ENCODE results near the gene PRTFDC1. TPM values are rescaled to one million over a fixed set of nuclear protein-coding genes. Genes with fewer than 3 reads are reported as not detected.
A peak's percentile ranks its signal among the peaks of the same experiment; 100 is the strongest.

PRTFDC1 gene
- total RNA-seq, 1 donor from 2014 or later = 15.9 TPM

GRCh38 chr10:24908793-24909423, 43.5 kb downstream of the PRTFDC1 start:
- DNase-seq (ENCODE audit: low spot score) = peak; percentile 28

DNA sequence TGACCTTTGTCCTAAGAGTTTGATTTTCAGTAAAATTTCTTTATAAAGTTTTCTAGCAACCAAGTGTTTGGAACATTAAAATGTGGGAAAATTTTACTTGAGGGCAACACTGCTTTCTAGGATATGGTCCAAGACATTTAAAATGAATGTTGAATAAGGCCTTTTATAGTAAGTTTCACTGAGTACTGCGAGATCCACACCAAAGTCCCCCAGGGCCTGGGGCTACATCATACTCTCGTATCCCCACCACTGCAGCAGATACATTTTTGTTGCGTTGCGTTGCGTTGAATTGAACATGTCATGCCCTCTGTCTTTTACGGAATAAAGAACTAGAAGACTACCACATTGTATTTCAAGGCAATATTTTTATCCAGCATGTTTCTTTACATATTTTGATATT, 44.5 kb downstream of the PRTFDC1 start:
- DNase-seq (ENCODE audit: low spot score) = no peak

DNA sequence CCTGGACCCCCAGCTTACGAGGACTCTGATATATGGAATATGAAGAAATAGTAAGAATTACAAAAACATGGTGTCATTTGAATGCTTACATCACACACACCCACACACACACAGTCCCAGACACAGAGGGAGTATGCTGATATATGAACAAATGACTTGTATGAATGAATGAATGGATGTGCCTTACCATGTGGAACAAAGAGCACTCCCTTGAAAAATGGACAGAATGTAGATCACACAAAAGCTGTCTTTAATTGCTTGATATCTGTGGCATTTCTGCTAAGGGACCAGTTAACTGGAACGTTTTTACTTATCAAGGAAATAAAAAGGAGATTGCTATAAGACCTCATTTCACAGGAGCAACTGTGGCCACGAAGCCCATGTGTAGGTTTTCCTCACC, 46.0 kb downstream of the PRTFDC1 start:
- DNase-seq (ENCODE audit: low spot score) = no peak

- no peak for DNase-seq (ENCODE audit: low spot score)
Observed at GRCh38 chr10:24904824-24905223, 47.6 kb downstream of the PRTFDC1 start.

DNA sequence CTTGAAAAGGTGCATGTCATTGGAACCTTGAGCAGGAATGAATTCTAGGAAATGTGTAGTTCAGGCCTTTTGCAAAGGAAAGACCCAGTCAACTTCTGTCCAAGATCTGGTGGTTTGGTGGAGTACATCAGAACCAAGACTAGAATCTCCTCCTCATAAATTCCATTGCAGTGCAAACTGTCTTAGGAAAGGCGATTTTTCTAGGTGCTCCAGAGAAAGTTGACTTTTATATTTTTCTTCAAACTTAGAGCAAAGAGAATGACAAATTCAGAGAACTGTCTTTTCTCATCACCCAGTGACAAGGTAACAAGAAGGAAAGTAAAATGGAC, 50.0 kb downstream of the PRTFDC1 start:
- no peak for DNase-seq (ENCODE audit: low spot score)

DNA sequence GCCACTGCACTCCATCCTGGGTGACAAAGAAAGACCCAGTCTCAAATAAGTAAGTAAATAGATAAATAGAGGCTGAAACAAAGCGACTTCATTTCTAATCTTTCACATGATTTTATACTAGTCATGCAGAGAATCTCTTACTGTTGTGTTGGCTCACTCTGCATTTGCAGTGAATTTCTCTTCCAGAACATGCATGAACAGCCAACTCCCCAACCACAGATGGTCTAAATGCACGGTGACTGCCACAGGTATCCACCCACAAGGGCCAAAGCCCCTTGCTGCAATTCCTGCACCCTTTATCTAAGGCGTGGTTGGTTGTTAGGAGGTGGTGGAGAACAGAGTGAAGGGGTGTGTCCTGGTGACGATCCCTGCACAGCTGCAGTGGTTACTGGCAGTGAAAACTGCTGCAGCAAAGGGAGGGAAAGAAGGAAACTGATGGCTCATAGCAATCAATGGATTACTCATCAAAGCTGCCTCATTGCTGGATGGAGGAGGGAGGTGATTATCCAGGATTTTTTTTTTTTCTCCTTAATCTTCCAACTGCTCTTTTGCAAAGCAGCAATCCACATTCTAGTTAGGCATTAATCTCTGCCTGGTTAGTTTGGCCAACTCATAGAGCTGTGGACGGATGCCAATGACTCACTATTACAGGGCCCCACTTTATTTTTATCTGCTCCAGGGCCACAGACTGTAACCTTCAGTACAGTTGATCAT, 50.6 kb downstream of the PRTFDC1 start:
- DNase-seq (ENCODE audit: low spot score) = peak; percentile 84

- DNase-seq (ENCODE audit: low spot score) = peak; percentile 48
Observed at GRCh38 chr10:24900888-24901685, 51.3 kb downstream of the PRTFDC1 start.

GRCh38 chr10:24899571-24899970, 52.8 kb downstream of the PRTFDC1 start:
- no peak for DNase-seq (ENCODE audit: low spot score)

GRCh38 chr10:24898501-24898900, 53.9 kb downstream of the PRTFDC1 start:
- no peak for DNase-seq (ENCODE audit: low spot score)

DNA sequence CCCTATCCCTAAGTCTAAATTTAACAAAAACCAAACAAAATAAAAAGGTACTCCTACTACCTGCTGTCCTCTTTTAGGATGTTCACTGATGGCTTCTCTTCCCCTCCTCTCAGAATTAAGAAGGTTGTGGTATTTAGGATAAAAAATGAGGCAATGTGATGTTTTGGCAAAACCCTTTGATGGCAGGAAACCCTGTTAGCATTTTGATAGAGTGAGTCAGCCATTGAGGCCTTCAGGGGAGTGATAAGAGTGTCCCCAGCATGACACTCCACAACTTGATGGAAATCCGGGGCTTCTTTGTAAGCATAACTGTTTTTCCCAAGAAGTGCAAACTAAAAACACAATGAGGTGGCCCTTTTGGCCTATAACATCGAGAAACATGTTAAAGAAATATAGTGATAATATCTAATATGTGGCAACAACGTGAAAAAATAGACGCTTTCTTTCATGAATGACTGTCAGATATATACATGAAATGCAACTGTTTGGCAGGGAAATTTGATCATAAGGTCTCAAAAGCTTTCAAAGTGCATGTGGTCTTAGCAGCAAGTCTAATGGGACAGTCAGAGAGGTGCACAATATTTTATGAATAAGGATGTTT, 55.0 kb downstream of the PRTFDC1 start:
- peak; percentile 56 for DNase-seq (ENCODE audit: low spot score)

DNA sequence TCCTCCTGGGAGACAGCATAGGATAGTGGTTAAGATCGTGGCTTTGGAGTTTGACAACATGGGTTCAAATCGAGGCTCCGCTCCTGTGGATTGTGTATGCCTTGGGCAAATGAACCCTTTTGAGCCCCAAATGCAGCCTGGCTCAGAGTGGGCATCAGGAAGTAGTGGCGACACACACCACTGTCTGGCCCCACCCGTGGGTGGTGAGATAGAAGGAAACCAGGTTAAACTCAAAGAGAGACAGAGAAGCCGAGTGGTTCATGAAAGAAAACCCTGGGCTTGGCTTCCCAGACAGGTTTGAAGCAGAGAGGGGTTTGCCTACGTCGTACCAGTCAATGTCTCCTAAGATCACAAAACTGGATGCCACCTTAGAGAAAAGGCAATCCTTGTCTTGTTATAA, 57.7 kb downstream of the PRTFDC1 start:
- DNase-seq (ENCODE audit: low spot score) = no peak

GRCh38 chr10:24894309-24894708, 58.1 kb downstream of the PRTFDC1 start:
- no peak for DNase-seq (ENCODE audit: low spot score)

DNA sequence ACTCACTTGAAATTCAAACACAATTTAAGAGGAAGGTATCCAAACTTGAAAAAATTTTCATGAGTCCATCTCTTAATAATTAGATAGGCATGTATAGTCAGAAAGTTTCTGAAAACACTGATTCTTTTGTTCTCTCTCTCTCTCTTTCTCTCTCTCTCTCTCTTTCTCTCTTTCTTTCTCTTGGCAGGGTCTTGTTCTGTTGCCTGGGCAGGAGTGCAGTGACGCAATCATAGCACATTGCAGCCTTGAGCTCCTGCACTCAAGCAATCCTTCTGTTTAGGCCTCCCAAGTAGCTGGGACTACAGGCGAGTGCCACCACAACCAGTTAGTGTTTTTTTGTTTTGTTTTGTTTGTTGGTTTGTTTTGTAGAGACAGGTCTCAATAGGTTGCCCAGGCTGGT, 59.3 kb downstream of the PRTFDC1 start:
- no peak for DNase-seq (ENCODE audit: low spot score)

GRCh38 chr10:24891823-24892222, 60.6 kb downstream of the PRTFDC1 start:
- no peak for DNase-seq (ENCODE audit: low spot score)

GRCh38 chr10:24889639-24890038, 62.8 kb downstream of the PRTFDC1 start:
- no peak for DNase-seq (ENCODE audit: low spot score)

- no peak for DNase-seq (ENCODE audit: low spot score)
Observed at GRCh38 chr10:24887855-24888231, 64.6 kb downstream of the PRTFDC1 start.

DNA sequence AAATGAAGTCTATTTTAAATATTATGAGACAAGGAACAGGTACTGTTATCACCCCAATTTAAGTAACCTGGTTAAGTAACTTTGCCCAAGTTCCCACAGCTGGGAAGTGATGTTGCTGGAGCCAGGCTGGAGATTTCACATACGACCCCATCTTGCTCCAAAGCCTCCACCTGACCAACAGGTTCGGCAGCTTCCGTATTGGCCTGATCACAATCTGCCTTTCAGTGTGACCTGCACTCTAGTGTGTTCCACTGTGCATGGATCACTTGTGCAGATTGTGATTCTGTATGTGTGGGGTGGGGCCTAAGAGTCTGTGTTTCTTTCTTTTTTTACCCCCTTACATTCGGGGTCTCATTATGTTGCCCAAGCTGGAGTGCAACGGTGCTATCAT, 66.1 kb downstream of the PRTFDC1 start:
- DNase-seq (ENCODE audit: low spot score) = no peak

DNA sequence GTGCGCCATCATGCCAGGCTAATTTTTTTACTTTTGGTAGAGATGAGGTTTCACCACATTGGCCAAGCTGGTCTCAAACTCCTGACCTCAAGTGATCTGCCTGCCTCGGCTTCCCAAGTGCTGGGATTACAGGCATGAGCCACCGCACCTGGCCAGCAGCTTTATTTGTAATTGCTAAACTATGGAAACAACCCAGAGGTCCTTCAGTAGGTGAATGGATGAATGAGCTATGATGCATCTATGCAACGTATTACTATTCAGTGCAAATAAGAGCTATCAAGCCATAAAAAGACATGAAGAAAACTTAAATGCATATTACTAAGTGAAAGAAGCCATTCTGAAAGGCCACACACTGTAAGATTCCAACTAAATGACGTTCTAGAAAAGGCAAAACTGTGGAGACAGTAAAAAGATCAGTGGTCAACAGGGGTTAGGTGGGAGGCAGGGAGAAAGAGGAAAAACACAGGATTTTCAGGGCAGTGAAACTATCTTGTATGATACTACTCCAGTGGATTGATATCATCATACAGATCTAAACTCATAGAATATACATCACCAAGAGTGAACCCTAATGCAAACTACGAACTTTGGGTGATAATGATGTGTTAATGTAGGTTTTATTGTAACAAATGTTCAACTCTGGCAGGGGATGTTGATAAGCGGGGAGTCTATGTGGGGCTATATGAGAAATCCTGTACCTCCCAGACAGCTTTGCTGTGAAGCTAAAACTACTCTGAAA, 66.7 kb downstream of the PRTFDC1 start:
- DNase-seq (ENCODE audit: low spot score) = no peak

GRCh38 chr10:24884793-24885192, 67.6 kb downstream of the PRTFDC1 start:
- DNase-seq (ENCODE audit: low spot score) = no peak

DNA sequence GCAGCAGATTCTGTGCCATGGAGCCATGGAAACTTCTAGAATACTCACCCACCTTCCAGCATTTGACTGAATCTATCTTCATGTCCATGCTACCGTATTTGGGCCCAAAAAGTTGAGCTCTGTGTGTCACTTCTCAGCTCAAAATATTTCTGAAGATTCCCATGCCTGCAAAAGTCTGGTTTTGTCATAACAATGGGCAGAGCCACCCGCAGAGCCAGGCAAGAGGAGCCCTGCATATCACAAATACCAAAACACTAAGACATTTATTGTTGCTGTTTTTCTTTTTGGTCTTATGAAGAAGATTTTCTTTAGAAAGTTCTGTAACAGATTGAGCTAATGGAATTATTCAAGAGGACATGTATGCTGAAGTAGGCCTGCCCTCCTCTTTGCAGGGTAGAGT, 68.1 kb downstream of the PRTFDC1 start:
- DNase-seq (ENCODE audit: low spot score) = no peak

DNA sequence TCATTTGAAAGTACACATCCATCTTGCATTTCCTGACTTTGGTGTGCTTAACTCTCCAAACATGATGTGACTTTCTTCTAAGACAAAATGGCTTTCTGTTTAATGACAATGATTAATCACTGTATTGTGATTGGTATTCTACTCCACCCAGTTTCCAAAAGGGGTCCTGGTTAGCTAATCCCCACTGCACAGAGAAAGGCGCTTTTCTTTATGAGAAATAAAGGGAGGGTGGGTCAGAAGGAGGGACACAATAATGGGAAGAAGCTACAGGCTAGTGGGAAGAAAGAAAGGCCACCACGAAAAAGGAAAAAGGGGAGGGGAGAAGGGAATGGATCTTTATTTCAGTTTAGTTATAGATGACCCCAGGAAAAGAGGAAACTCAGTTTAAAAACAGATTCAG, 69.2 kb downstream of the PRTFDC1 start:
- DNase-seq (ENCODE audit: low spot score) = no peak

Data from umbilical cord (tissue), 2 donors.